Mononuclear cell (primary cell): ENCODE data around the gene KRT20. TPM values are rescaled to one million over a fixed set of nuclear protein-coding genes. Genes with fewer than 3 reads are reported as not detected.
"Not testable (repeated sequence)": the region's sequence is repeated elsewhere in the genome, so short reads cannot be mapped to it uniquely, and the experiment has no call there.

Experiments
- H3K27me3 ChIP-seq: 2 replicates; pipeline ENCODE4 v1.6.0; 2011; ENCODE audit warnings: low read length, control low read depth; ENCODE audit not compliant: insufficient read depth
- H3K4me1 ChIP-seq: 2 replicates; pipeline ENCODE4 v1.5.1; 2011; ENCODE audit warnings: mild to moderate bottlenecking, low read length, control low read depth; ENCODE audit not compliant: insufficient read depth
- H3K4me3 ChIP-seq: 2 replicates; pipeline ENCODE4 v1.5.1; 2011; ENCODE audit warnings: mild to moderate bottlenecking, low read length, moderate library complexity
- H3K9me3 ChIP-seq: 2 replicates; pipeline ENCODE4 v1.5.1; 2011; ENCODE audit warnings: low read depth, mild to moderate bottlenecking, control low read depth, low read length
- total RNA-seq: library from RNA; depleted of rRNA; stranded (reverse); fragments of >200 nt; gene quantifications from one replicate; pipeline ENCODE4 v1.2.3, GENCODE V29; 2012

Gene KRT20, protein sequence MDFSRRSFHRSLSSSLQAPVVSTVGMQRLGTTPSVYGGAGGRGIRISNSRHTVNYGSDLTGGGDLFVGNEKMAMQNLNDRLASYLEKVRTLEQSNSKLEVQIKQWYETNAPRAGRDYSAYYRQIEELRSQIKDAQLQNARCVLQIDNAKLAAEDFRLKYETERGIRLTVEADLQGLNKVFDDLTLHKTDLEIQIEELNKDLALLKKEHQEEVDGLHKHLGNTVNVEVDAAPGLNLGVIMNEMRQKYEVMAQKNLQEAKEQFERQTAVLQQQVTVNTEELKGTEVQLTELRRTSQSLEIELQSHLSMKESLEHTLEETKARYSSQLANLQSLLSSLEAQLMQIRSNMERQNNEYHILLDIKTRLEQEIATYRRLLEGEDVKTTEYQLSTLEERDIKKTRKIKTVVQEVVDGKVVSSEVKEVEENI
- total RNA-seq: not detected

DNA sequence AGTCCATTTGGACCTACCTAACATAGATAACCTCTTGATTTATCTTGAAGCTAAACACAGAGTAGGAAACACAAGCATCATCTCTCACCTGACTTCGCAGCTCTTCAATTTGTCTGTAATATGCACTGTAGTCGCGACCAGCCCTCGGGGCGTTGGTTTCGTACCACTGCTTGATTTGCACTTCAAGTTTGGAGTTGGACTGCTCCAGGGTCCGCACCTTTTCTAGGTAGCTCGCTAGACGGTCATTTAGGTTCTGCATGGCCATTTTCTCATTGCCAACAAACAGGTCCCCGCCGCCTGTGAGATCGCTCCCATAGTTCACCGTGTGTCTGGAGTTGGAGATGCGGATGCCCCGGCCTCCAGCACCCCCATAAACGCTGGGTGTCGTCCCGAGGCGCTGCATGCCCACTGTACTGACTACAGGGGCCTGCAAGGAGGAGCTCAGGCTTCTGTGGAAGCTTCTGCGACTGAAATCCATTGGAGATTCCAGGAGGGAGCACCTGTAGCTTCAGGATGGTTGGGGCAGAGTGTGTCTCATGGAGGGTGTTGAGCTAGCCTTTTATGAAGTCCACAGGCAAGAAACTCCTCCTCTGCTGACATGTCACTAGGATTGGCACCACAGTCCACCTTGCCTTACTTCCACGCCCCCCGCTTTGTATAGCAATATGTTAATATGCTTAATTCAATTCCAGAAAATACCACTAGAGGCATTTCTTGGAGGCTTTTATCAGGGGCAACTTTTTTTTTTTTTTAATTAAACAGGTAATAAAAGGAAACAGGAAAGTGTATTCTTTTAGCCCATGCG is at the start of gene KRT20:
Gene KRT20 (minus strand): TSS at position 535 of the 805 bp plus-strand sequence. CDS start 57 bp downstream, at position 478.
- peaks cover 35% of the 10 kb centered on the region for H3K27me3 ChIP-seq
- H3K4me1 ChIP-seq: no peaks in the 10 kb centered on the region
- H3K9me3 ChIP-seq: no peaks in the 10 kb centered on the region
- no peak within 1 kb of the TSS for H3K4me3 ChIP-seq

- no peak overlapping the region for H3K4me3 ChIP-seq
- H3K27me3 ChIP-seq: peaks cover 5% of the 10 kb centered on the region
- H3K4me1 ChIP-seq: peaks cover 8% of the 10 kb centered on the region
- no peaks in the 10 kb centered on the region for H3K9me3 ChIP-seq
Measured at GRCh38 chr17:40932608-40933007, 47.6 kb upstream of the KRT20 start.

- Histone ChIP-seq H3K4me1 (peaks cover 3% of the 10 kb centered on the region), H3K27me3 (peaks cover 5% of the 10 kb centered on the region), H3K4me3 (no peak overlapping the region), H3K9me3 (no peaks in the 10 kb centered on the region)
Measured at GRCh38 chr17:40931311-40931710, 46.3 kb upstream of the KRT20 start.

DNA sequence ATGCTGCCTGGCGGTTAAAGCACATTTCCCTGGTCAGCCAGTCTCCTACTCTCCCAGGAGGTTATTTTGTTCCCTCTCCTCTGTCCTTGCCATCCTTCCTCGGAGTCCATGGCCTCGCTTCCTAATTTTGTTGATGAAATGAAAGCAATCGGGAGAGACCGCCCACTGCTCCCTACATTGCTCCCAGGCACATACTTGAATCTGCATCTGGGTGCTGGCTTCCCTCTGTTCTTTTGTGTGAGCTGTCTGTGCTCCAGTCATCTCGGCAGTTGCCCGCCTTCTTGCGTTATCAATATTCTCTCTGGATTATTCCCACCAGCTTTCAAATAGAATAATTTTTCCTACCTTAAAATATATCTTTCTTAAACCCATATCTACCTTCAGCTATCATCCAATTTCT is 41.3 kb upstream of the KRT20 start:
- H3K4me3 ChIP-seq: no peak overlapping the region
- peaks cover 12% of the 10 kb centered on the region for H3K4me1 ChIP-seq
- peaks cover 3% of the 10 kb centered on the region for H3K27me3 ChIP-seq
- H3K9me3 ChIP-seq: no peaks in the 10 kb centered on the region

DNA sequence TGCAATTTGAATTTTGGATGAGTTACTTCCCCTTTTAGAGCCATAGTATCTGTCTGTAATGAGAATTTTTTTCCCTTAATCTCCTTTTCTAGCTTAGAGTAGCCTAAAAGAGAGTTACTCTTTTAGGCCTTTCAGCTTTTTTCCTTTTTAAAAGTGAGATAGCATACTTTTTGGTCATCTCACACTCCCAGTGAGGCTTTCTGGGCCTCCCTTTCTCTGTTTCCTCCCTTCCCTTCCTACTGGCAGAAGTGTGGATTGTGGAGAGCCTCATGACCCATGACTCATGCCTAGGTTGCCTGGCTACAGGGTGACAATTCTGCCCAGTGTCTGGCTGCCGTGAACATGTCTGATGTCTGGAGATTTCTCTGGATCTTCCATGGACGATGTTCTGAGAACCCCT is 37.2 kb upstream of the KRT20 start:
- H3K27me3 ChIP-seq: peaks cover 3% of the 10 kb centered on the region
- H3K4me3 ChIP-seq: no peak overlapping the region
- no peaks in the 10 kb centered on the region for H3K9me3 ChIP-seq

DNA sequence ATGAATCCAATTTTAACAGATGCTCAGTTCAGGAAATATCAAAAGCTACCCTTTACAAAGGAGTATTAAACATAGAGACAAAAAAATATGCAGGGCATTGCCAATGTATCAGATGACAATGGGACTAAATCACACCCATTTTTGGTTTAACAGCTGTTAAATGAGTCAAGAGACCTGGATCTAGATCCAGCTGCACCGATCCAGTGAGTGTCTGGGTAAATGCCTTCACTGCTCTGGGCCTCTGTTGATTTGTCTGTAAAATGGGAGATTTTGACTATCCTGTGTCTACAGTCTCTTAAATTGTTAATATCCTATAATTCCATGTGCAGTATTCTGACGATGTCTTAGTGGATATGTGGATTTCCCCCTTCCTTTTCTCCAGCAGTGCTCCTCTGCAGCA is 36.0 kb upstream of the KRT20 start:
- Histone ChIP-seq H3K4me1 (peaks cover 18% of the 10 kb centered on the region), H3K4me3 (no peak overlapping the region), H3K9me3 (no peaks in the 10 kb centered on the region), H3K27me3 (peaks cover 3% of the 10 kb centered on the region)

More for the DNA sequence above, 37.2 kb upstream of the KRT20 start:
- peaks cover 12% of the 10 kb centered on the region for H3K4me1 ChIP-seq

GRCh38 chr17:40917116-40917515 is 32.1 kb upstream of the KRT20 start:
- not testable (repeated sequence) for H3K9me3 ChIP-seq, H3K27me3 ChIP-seq, H3K4me3 ChIP-seq
- peaks cover 46% of the 10 kb centered on the region for H3K4me1 ChIP-seq

DNA sequence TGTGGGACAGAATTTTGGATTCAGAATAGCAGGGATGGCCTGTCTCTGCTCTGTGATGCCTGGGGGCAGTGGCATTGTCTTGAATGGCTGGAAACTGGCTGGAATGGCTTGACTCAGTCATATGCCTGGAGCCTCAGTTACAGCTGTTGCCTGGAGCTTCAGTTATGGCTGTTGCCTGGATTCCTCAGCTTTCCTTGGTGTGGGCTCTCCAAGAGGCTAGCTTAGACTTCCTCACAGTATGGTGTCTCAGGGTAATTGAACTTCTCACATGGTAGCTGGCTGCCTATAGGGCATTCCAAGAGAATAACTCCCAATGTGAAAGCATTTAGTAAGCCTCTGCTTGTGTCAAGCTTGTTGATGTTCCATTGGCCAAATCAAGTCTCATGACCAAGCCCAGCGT is 31.3 kb upstream of the KRT20 start:
- H3K27me3 ChIP-seq: no peaks in the 10 kb centered on the region
- H3K9me3 ChIP-seq: no peaks in the 10 kb centered on the region
- H3K4me1 ChIP-seq: peaks cover 50% of the 10 kb centered on the region
- no peak overlapping the region for H3K4me3 ChIP-seq

- no peaks in the 10 kb centered on the region for H3K9me3 ChIP-seq
- H3K27me3 ChIP-seq: no peaks in the 10 kb centered on the region
- H3K4me3 ChIP-seq: no peak overlapping the region
- H3K4me1 ChIP-seq: peaks cover 50% of the 10 kb centered on the region
Measured at GRCh38 chr17:40915721-40916256, 30.7 kb upstream of the KRT20 start.

GRCh38 chr17:40915199-40915661 is 30.2 kb upstream of the KRT20 start:
- Histone ChIP-seq H3K4me3 (no peak overlapping the region), H3K27me3 (no peaks in the 10 kb centered on the region), H3K4me1 (peaks cover 50% of the 10 kb centered on the region)

GRCh38 chr17:40914075-40914855 is 29.2 kb upstream of the KRT20 start:
- Histone ChIP-seq H3K4me3 (no peak overlapping the region), H3K4me1 (peaks cover 58% of the 10 kb centered on the region)

More at GRCh38 chr17:40915199-40915661, 30.2 kb upstream of the KRT20 start:
- H3K9me3 ChIP-seq: no peaks in the 10 kb centered on the region

DNA sequence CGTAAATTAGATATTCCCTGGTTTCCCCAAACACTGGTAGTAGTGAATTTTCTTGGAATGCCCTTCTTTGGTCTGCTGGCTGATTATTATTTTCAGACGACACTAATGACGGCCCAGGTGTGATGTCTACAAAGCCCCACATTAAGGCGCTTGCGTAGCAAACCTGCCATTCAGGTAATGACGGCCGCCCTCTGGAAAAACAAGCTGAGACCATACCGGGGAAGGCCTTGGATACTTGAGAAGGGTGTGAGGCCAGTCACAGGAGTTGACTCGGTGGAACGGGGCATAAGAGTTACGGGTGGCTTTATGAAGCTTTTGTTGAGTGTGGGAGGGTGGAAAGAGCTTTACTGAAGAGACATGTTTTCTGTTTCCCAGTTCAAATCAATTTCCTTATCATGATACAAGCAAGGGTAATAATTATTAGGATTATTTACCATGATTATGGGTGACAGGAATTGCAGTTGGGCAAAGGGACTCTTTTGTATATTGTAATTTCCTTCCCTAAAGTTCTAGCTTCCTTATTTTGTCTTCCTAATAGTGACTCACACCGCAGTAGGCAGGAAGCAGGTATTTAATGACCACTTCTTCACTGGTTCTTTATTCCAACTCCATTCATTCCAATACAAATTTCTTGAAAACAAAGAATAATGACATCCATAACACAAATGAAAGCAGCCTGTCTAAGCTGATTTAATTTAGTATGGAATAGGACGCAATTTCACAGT is 27.6 kb upstream of the KRT20 start:
- Histone ChIP-seq H3K27me3 (peaks cover 14% of the 10 kb centered on the region), H3K9me3 (no peaks in the 10 kb centered on the region), H3K4me3 (no peak overlapping the region), H3K4me1 (peaks cover 58% of the 10 kb centered on the region)

More at GRCh38 chr17:40914075-40914855, 29.2 kb upstream of the KRT20 start:
- H3K9me3 ChIP-seq: no peaks in the 10 kb centered on the region
- peaks cover 2% of the 10 kb centered on the region for H3K27me3 ChIP-seq

DNA sequence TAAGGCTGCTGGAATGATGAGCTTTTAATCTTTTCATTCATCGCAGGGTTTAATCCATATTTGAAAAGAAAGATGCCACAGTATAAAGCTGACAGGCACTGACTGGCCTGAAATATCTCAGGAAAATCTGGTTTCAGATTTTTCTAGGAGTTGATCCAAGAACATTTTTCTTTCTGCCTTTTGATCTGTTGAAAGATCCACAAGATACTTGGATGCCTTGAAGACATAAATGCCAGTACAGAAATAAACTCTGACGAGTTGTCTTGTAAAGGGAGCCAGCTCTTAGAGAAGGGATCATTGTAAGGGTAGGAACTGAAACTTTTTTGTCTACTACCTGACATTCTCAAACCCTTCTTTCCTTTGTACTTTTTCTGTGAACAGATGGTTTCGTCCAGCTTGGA is 25.4 kb upstream of the KRT20 start:
- Histone ChIP-seq H3K4me3 (no peak overlapping the region), H3K4me1 (peaks cover 48% of the 10 kb centered on the region), H3K27me3 (peaks cover 15% of the 10 kb centered on the region), H3K9me3 (no peaks in the 10 kb centered on the region)

DNA sequence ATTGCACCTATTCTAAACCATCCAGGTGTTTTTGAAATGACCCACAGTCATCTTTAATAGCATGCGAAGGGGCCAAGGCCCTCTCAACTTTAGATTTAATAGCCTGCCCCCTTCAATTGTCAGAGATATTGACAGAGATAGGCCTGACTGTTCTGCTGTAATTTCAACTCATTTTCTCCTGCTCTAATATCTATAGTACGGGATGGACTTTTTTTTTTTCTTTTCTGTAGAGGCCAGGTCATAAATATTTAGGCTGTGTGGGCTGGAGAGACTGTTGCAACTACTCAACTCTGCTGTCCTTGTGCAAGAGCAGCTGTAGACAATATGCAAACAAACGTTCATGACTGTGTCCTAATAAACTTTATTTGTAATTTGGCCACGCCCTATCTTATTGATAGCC is 24.7 kb upstream of the KRT20 start:
- no peaks in the 10 kb centered on the region for H3K9me3 ChIP-seq
- peaks cover 42% of the 10 kb centered on the region for H3K4me1 ChIP-seq
- peaks cover 15% of the 10 kb centered on the region for H3K27me3 ChIP-seq
- H3K4me3 ChIP-seq: no peak overlapping the region
